GM20000 (cell line): ENCODE results near the gene STK24.

Experiments
- DNase-seq: peaks from one replicate; pipeline ENCODE4 v3.0.0; 2012; ENCODE audit warnings: low spot score
- TF ChIP-seq, protein P1 (sequence below): IDR thresholded peaks from 2 replicates; pipeline ENCODE4 v1.5.1; 2012; ENCODE audit warnings: mild to moderate bottlenecking, control low read depth; ENCODE audit errors: extremely low read depth, missing control alignments

Gene STK24

DNA sequence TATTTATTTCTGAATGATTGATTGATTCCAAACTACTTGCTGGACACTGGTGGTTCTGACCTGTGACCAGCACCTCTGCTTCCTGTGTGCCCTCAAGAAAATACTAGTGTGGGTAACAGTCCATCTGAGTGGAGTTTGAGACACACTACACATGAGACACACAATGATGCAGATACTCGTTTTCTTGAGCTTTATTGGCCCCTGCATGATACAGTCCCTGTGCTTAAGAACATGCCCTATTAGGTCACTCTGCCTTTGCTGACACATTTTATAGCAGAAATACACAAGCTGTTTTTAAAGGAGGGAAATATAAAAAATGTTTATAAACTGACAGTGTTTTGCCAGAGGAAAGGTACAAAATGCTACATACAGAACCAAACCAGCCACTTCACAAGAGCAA lies 126.9 kb downstream of the STK24 start:
- TF ChIP-seq, protein P1, sequence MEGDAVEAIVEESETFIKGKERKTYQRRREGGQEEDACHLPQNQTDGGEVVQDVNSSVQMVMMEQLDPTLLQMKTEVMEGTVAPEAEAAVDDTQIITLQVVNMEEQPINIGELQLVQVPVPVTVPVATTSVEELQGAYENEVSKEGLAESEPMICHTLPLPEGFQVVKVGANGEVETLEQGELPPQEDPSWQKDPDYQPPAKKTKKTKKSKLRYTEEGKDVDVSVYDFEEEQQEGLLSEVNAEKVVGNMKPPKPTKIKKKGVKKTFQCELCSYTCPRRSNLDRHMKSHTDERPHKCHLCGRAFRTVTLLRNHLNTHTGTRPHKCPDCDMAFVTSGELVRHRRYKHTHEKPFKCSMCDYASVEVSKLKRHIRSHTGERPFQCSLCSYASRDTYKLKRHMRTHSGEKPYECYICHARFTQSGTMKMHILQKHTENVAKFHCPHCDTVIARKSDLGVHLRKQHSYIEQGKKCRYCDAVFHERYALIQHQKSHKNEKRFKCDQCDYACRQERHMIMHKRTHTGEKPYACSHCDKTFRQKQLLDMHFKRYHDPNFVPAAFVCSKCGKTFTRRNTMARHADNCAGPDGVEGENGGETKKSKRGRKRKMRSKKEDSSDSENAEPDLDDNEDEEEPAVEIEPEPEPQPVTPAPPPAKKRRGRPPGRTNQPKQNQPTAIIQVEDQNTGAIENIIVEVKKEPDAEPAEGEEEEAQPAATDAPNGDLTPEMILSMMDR, result no peak
- DNase-seq, result no peak

DNA sequence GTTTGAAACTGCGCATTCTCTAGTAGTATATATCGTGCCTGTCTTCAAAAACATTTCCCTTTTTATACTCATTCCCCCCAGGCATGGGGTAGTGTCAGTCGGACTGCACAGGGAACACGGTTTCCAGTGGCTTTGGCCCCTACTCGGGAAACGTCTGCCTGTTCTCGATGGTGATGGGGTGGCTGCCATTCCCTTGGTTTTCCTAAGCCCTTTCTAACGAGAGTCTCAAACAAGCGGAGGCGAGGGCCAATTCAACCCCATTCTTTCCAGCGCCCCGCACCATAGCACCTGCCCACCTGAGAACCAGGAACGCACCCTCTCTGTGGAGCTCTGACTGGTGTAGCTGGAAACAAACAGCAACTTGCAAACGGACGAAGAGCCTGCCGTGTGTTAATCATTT lies 127.6 kb downstream of the STK24 start:
- no peak for DNase-seq
- TF ChIP-seq, protein P1, result no peak

DNA sequence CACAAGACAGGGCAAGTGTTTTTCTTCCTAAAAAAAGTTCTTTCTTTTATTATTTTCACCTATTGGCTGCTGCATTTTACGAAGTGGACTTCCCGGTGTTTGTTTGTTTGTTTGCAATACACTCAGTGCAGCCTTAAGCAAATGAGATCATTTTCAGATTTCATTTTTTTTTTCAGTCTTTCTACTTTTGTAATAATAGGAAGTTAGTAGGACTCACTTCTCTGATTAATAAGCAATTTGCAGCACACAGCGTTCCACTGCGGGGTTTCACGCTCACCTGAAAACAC lies 128.3 kb downstream of the STK24 start:
- TF ChIP-seq, protein P1, result no peak
- DNase-seq, result no peak

DNA sequence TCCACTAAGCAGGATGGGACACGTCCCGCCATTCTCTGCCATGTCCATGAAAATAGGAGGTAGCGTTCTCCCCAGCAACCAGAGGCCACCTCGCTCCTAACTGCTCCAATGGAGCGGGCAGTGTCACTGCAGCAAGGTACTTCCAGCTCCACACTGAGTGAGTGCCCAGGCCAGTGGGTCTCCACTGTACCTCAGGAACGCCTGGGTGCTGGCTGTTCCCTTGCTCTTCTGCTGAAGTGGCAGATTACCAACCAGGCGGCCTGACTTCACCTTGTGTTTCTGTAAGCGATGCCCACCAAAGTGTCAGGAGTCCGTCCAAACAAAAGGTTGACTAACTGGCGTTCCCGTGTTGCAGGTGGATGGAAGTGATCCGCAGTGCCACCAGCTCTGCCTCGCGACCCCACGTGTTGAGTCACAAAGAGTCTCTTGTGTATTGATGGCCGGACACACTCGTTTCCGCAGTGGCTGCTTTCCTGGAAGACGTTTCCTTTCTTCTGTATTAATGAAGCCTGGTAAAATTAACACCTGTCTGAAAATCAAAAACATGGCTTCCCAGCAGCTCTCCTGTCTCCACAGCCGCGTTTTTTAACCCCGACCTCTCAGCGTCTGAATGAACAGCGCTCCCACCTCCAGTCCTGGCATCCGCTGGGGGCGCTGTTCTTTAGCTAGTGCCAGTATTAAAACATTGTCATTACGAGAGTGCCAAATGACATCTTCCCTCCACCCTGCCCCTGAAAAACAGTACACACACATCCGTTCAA lies 128.8 kb downstream of the STK24 start:
- TF ChIP-seq, protein P1, result no peak
- no peak for DNase-seq

DNA sequence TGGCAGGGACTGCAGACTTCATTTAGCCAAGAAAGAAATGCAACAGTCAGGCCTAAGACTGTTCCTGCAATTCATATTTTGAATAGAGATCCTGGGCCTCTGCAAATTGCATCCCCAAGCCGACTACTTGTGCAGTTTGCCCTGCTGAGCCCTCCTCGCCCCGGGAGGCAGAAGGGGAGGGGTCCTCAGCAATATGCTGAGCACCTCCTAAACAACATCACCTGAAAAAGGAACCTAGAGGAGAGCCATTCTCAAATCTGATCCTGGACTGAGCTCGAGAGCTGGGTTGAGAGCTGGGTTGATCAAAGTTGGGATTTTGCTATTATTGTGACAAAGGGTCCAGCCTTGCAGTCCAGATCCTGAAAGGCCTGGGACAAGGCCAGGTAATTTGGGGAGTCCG lies 129.8 kb downstream of the STK24 start:
- no peak for DNase-seq
- TF ChIP-seq, protein P1, result no peak

DNA sequence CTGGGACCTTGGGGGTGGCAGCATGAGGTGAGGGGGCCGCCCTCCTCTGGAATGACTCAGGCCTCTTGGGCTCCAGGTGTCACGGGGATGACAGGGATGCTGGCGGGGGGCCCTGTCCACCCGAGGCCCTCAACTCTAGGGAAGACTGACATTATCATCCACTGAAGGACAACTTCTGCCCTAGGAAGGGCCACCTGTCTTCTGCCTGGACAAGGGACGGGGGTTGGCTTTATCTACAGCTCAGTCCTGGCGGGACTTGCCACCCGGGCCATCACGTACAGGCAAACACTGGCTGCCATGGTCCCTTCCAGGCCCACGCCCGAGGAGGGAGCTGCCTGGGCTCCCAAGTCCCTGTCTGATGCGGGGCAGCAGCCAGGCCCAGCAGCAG lies 130.7 kb downstream of the STK24 start:
- TF ChIP-seq, protein P1, result no peak
- DNase-seq, result no peak

DNA sequence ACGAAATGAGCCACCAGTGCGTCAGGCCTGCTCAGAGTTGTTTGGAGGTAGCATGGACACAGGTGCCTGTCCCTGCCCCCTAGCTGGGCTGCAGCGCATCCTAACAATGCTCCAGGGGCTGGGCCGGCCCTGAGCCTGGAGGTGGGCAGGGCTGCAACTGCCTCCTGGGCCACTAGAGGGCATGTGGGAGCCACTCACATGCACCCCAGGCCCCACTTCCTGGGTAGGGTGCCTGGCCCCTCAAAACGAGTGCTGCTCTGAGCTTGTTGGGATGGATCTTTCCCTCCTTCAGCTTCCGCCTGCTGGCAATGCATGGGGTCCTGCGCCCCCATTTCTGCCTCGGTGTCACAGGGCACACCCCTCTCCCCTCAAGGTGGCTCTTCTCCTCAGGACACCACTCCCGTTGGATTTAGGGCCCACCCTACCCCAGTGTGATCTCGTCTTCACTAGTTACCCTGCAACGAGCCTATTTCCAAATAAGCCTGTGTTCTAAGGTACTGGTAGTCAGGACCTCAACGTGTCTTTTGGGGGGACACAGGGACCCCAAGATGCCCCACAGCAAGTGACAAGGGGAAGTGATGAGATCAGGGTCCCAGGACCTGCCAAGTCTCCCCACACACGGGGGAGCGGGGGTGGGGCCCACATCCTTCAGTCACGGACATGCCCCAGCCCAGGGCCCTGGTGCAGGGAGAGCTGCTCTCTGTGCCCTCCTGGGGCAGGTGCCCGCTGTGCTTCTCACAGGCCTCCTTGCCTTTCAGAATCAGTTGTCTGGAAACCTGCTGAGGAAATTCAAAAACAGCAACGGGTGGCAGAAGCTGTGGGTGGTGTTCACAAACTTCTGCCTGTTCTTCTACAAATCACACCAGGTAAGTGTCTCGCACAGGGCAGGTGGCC lies 131.3 kb downstream of the STK24 start:
- DNase-seq, result peak; percentile 89
- TF ChIP-seq, protein P1, result peak; percentile 99
